Small intestine (tissue), 7 donors: ENCODE data around the gene IFT81. TPM values are rescaled to one million over a fixed set of nuclear protein-coding genes. Genes with fewer than 3 reads are reported as not detected.
"Not testable (repeated sequence)": the region's sequence is repeated elsewhere in the genome, so short reads cannot be mapped to it uniquely, and the experiment has no call there.

ENCODE experiments used
- DNase-seq, 2 donors: peaks; one replicate each; pipeline versions ENCODE4 v3.0.0 to v3.0.0-alpha.2; 2013
- FAIRE-seq: peaks from 2 replicates; lab custom pipeline; 2012; peaks lifted over from hg19 to GRCh38; lab: Jason Lieb, UNC
- H3K27ac ChIP-seq, 3 donors: one replicate each; pipeline ENCODE4 v1.5.1; 2013; ENCODE audit warnings: low read length in 2 of 3, mild to moderate bottlenecking in 2 of 3, control low read depth in 1 of 3, inconsistent platforms in 1 of 3, low read depth in 1 of 3, moderate library complexity in 1 of 3
- H3K27me3 ChIP-seq, 3 donors: one replicate each; pipeline ENCODE4 v1.6.1; 2013; ENCODE audit warnings: low read length in 3 of 3, inconsistent platforms in 1 of 3; ENCODE audit not compliant: control insufficient read depth in 3 of 3, insufficient read depth in 3 of 3
- H3K36me3 ChIP-seq, 3 donors: one replicate each; pipeline ENCODE4 v1.6.1; 2013; ENCODE audit warnings: low read length in 3 of 3, inconsistent platforms in 1 of 3, low read depth in 1 of 3, mild to moderate bottlenecking in 1 of 3, moderate library complexity in 1 of 3; ENCODE audit not compliant: control insufficient read depth in 3 of 3, insufficient read depth in 2 of 3
- H3K4me1 ChIP-seq, 3 donors: one replicate each; pipeline ENCODE4 v1.6.1; 2013; ENCODE audit warnings: low read length in 2 of 3, inconsistent platforms in 1 of 3, low read depth in 1 of 3, mild to moderate bottlenecking in 1 of 3, moderate library complexity in 1 of 3; ENCODE audit not compliant: control insufficient read depth in 3 of 3, insufficient read depth in 2 of 3
- H3K4me3 ChIP-seq, 3 donors: one replicate each; pipeline ENCODE4 v1.5.1; 2013; ENCODE audit warnings: low read length in 3 of 3, control low read depth in 1 of 3, inconsistent platforms in 1 of 3, low read depth in 1 of 3, mild to moderate bottlenecking in 1 of 3, moderate library complexity in 1 of 3
- H3K9me3 ChIP-seq, 2 donors: one replicate each; pipeline ENCODE4 v1.6.1; 2013; ENCODE audit warnings: low read depth in 1 of 2, low read length in 1 of 2; ENCODE audit not compliant: control insufficient read depth in 2 of 2, insufficient read depth in 1 of 2
- WGBS, 3 donors: extraction: QIAGEN DNeasy Blood & Tissue Kit; methylation state at CpG; one replicate each; pipeline ENCODE4 v1.1.7; 2013; 5-methylcytosine and 5-hydroxymethylcytosine counted together
- polyA plus RNA-seq, 4 donors: library from polyadenylated mRNA; stranded (reverse) in 3 of 4; unstranded in 1 of 4; fragments of 200-250 nt in 3 of 4; fragments of 120-200 nt in 1 of 4; gene quantifications; one replicate each; pipeline versions ENCODE4 v1.2.1 to v1.2.3, GENCODE V29; 2013
- donor health status: healthy with polysubstance abuse.
- donor health status: control.
- donor health status: control.
- donor health status: Bipolar disorder and iron deficiency.
- donor health status: healthy.

IFT81 gene
- polyA plus RNA-seq, 4 donors, result 0.54 to 10.2 (median 2.6) TPM

DNA sequence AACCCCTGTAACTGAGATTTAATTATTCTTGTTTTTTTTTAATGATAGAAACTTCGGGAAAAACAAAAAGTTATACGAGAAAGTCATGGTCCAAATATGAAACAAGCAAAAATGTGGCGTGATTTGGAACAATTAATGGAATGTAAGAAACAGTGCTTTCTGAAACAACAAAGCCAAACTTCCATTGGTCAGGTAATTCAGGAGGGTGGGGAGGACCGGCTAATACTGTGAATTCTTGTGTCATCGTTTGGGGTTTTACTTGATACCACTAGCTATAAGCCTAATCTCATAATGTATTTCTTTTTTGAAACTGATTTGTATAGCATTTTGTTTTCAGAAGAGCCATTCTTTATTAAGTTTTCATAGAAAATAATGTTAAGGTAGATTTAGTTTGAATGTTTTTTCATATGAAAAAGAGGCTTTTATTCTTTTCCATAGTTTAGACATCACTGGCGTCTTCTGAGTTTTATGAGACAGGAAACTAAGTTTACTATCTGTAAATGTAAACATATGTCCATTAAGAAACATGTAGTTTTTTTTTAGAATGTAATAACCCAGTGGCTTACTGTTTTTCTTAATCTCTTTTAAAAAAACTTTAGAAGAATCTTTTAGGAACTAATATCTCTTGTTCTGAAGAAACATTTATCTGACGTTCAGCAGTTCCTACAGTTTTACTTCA is 94.0 kb downstream of the IFT81 start:
- Histone ChIP-seq H3K27me3 (no peaks in the 10 kb centered on the region), H3K4me1 (no peaks in the 10 kb centered on the region), H3K9me3 (no peaks in the 10 kb centered on the region), H3K27ac (no peak overlapping the region), H3K36me3 (peaks cover 0 to 7% (median 0%) of the 10 kb centered on the region in 3 donors), H3K4me3 (no peak overlapping the region)
- FAIRE-seq (no peak), DNase-seq (no peak)
- 84 to 90% (median 89%) methylated on average over 7 of the region's 7 CpGs for WGBS, 3 donors

DNA sequence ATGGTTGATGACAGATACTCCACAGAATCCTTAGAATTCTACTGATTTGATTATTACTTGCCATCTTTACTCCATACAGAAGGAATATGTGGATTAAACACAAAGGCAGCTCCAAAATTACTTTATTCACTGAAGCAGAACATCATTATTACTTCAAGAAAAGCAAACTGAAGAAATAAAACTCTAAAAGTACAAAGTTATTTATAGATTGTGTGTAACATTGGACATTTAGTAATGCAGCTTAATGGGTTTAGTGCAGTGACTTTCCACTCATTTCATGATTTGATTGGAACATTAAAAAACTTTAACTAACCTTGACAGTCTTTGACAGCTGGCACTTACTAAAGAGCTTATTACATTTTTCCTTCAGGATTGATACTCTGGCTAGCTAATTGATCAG is 97.9 kb downstream of the IFT81 start:
- H3K27ac ChIP-seq, result no peak overlapping the region

DNA sequence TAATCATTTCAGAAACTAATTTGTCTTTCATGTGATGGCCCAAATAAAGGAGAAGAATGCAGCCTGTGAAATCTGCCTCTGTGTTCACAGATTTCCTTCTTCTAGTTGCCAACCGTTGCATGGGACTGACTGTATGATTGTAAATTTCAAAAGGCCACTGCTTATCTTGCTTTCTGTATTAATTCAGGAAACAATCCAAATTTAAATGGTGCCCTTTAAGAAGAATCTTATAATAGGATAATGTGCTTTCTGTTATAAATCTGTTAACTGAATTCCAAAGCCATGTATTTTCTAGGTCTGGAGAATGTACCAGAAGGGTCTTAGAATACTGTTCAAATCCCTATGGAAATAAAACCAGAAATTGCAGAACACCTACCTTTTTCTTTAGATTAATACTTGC is 98.3 kb downstream of the IFT81 start:
- no peaks in the 10 kb centered on the region for H3K27me3 ChIP-seq
- no peak overlapping the region for H3K27ac ChIP-seq
- WGBS, 3 donors, result 9 to 54% (median 30%) methylated on average over 1 of the region's 1 CpG
- peaks cover 0 to 5% (median 0%) of the 10 kb centered on the region in 3 donors for H3K36me3 ChIP-seq
- no peaks in the 10 kb centered on the region for H3K9me3 ChIP-seq
- FAIRE-seq (no peak), DNase-seq (no peak)
- peaks cover 0 to 12% (median 0%) of the 10 kb centered on the region in 3 donors for H3K4me1 ChIP-seq
- H3K4me3 ChIP-seq, result no peak overlapping the region

More for the DNA sequence above, 97.9 kb downstream of the IFT81 start:
- H3K4me3 ChIP-seq, result no peak overlapping the region
- no peaks in the 10 kb centered on the region for H3K27me3 ChIP-seq
- FAIRE-seq (no peak), DNase-seq (no peak)
- peaks cover 0 to 12% (median 0%) of the 10 kb centered on the region in 3 donors for H3K4me1 ChIP-seq
- H3K9me3 ChIP-seq, result no peaks in the 10 kb centered on the region
- H3K36me3 ChIP-seq, result peaks cover 0 to 6% (median 0%) of the 10 kb centered on the region in 3 donors

DNA sequence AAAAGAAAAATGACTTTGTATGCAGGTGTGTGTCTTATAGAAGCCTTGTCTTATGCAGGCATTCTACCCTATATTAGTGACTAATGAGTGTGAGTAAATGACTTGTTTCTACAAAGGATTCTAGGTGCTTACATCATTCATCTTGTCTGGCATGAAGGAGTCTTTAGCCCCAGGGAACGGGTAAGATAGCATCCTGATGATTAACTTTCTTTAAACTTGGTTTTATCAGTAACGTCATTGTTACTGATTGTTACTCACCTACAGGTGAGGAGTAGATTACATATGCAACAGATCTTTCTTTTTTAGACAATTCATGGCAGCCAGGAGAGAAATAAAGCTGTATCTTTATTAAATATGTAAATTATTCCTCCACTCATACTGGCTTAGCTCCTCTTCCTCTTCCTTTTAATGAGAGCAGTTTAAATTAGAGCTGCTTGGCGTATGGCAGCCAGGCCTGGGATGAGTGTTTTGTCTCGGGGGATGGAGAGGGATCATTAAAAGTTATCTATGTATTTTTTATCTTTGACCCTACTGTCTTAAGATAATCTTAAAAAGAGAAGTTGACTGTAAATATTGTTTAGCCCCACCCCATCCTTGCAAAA is 99.7 kb downstream of the IFT81 start:
- H3K9me3 ChIP-seq, result no peaks in the 10 kb centered on the region
- WGBS, 3 donors, result 35 to 50% (median 38%) methylated on average over 4 of the region's 4 CpGs
- H3K4me1 ChIP-seq, result peaks cover 0 to 12% (median 0%) of the 10 kb centered on the region in 3 donors
- FAIRE-seq (no peak), DNase-seq (peak in 1 of 2 donors; percentile 7)
- no peaks in the 10 kb centered on the region for H3K27me3 ChIP-seq
- H3K4me3 ChIP-seq, result no peak overlapping the region
- peak overlapping the region in 2 of 3 donors; percentile 26 to 27 for H3K27ac ChIP-seq
- peaks cover 0 to 5% (median 0%) of the 10 kb centered on the region in 3 donors for H3K36me3 ChIP-seq

DNA sequence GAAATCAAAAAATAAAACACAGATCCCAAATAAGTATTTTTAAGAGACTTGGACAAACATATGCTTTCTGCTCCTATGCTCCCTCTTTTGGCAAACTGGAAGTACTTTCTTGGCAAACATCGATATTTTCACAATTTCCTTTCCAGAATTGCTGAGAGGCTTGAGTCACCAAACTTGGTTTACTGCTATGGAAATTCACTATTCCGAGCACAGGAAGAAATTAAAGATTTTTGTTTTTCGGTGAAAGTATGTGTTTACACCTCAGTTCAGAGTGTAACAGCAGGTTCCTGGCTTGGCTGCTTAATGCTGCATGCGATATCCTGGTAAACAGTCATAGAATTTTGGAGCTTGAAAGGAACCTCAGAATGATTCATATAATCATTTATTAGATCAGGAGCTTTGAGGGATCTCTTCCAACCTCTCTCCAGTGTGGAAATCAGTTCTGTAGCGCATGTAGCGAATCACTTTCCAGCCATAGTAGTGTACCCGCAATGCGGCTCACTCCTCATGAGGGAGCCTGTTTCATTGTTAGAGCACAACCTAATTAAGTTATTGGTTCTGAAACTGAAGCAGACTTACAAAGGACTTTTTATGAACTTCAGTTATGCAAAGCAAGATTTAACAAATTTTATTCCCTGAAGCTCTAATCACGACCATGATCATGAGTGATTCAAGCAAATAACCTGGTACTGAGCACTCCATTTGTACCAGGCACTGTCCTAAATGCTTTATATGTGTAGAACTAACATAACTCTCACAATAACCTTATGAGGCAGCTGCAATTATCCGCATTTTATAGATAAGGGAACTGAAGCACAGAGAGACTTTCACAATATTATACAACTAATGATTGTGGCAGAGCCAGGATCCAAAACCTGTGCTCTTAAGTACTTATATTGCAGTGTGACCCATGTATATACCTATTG is 100.5 kb downstream of the IFT81 start:
- Histone ChIP-seq H3K9me3 (no peaks in the 10 kb centered on the region), H3K27ac (peak overlapping the region in 2 of 3 donors; percentile 9 to 68), H3K4me3 (peak overlapping the region in 1 of 3 donors; percentile 7), H3K27me3 (no peaks in the 10 kb centered on the region), H3K36me3 (no peaks in the 10 kb centered on the region), H3K4me1 (peaks cover 0 to 12% (median 0%) of the 10 kb centered on the region in 3 donors)
- DNase-seq (peak; percentile 33 to 37), FAIRE-seq (no peak)
- WGBS, 3 donors, result 33 to 48% (median 38%) methylated on average over 10 of the region's 10 CpGs

DNA sequence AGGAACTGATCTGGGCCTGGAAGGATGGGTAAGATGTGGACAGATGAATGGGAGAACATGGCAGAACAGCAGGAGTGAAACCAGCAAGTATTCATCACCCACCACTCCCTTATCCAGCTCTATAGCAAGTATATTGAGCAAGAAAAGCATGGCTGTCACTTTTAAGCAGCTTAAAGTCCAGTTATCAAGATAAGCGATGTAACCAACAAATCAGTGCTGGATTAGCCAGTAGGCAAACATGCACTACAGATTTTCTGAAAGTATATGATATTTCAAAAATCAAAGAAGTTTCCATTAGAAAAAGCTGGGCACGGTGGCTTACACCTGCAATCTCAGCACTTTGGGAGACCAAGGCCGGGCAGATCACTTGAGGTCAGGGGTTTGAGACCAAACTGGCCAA is 103.0 kb downstream of the IFT81 start:
- Histone ChIP-seq H3K4me1 (peaks cover 0 to 12% (median 0%) of the 10 kb centered on the region in 3 donors), H3K4me3 (no peak overlapping the region), H3K36me3 (no peaks in the 10 kb centered on the region), H3K27ac (no peak overlapping the region), H3K27me3 (no peaks in the 10 kb centered on the region), H3K9me3 (no peaks in the 10 kb centered on the region)
- 93 to 94% (median 94%) methylated on average over 3 of the region's 3 CpGs for WGBS, 3 donors
- FAIRE-seq (no peak), DNase-seq (no peak)

DNA sequence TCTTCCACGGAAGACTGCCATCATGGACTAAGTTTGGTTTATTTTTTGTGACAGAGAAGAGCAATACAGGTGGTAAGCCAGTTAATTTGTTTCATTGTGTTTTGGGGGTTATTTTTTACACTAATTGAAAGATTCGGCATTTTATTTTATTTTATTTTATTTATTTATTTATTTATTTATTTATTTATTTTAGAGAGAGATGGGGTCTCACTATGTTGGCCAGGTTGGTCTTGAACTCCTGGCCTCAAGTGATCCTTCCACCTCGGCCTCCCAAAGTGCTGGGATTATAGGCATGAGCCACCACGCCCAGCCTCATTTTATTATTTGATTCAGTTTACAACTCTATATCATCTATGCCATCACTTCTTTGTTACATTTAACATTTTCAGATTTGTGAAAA is 104.2 kb downstream of the IFT81 start:
- H3K36me3 ChIP-seq, H3K9me3 ChIP-seq, H3K4me3 ChIP-seq, DNase-seq, H3K27me3 ChIP-seq, H3K27ac ChIP-seq, FAIRE-seq: not testable (repeated sequence)
- 90 to 93% (median 91%) methylated on average over 4 of the region's 4 CpGs for WGBS, 3 donors
- H3K4me1 ChIP-seq, result peaks cover 0 to 12% (median 0%) of the 10 kb centered on the region in 3 donors

DNA sequence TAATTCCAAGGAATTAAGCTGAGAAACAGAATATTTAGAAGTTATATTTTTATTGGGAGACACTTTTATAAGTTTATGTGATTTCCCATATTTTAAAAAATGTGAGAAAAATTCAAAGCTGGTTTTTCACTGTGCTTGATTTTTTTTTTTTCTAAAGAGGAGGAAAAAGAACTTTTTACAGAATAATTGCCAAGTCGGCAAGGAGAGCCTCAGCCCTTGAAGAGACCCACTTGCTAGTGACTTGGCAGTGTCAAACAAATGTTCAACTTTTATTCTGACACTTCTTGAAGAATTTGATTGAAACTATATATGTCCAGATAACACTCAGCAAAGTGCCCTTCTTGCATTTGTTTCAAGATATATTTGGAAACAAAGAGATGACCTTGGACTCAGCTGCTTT is 104.6 kb downstream of the IFT81 start:
- H3K27ac ChIP-seq, result no peak overlapping the region
- H3K27me3 ChIP-seq, result no peaks in the 10 kb centered on the region
- no peaks in the 10 kb centered on the region for H3K9me3 ChIP-seq
- 84 to 93% (median 92%) methylated on average over 1 of the region's 1 CpG for WGBS, 3 donors
- H3K4me1 ChIP-seq, result peaks cover 0 to 12% (median 2%) of the 10 kb centered on the region in 3 donors
- no peaks in the 10 kb centered on the region for H3K36me3 ChIP-seq
- no peak overlapping the region for H3K4me3 ChIP-seq
- FAIRE-seq (no peak), DNase-seq (no peak)
